ENCODE data around the gene PXMP4.
"Not testable (repeated sequence)": the region's sequence is repeated elsewhere in the genome, so short reads cannot be mapped to it uniquely, and the experiment has no call there.

Gene PXMP4

DNA sequence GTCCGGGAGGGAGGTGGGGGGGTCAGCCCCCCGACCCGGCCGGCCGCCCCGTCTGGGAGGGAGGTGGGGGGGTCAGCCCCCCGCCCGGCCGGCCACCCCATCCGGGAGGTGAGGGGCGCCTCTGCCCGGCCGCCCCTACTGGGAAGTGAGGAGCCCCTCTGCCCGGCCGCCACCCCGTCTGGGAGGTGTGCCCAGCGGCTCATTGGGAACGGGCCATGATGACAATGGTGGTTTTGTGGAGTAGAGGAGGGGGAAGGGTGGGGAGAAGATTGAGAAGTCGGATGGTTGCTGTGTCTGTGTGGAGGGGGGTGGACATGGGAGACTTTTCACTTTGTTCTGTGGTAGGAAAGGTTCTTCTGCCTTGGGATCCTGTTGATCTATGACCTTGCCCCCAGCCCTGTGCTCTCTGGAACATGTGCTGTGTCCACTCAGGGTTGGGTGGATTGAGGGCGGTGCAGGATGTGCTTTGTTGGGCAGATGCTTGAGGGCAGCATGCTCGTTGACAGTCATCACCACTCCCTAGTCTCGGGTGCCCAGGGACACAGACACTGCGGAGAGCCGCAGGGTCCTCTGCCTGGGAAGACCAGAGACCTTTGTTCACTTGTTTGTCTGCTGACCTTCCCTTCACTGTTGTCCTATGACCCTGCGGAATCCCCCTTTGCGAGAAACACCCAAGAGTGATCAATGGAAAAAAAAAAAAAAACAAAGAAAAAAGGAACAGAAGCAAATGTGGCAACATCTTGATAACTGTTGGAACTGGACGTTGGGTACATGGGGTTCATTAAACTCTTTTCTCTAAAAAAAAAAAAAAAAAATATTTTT is 18.3 kb downstream of the PXMP4 start:
- no peak for DNase-seq

DNA sequence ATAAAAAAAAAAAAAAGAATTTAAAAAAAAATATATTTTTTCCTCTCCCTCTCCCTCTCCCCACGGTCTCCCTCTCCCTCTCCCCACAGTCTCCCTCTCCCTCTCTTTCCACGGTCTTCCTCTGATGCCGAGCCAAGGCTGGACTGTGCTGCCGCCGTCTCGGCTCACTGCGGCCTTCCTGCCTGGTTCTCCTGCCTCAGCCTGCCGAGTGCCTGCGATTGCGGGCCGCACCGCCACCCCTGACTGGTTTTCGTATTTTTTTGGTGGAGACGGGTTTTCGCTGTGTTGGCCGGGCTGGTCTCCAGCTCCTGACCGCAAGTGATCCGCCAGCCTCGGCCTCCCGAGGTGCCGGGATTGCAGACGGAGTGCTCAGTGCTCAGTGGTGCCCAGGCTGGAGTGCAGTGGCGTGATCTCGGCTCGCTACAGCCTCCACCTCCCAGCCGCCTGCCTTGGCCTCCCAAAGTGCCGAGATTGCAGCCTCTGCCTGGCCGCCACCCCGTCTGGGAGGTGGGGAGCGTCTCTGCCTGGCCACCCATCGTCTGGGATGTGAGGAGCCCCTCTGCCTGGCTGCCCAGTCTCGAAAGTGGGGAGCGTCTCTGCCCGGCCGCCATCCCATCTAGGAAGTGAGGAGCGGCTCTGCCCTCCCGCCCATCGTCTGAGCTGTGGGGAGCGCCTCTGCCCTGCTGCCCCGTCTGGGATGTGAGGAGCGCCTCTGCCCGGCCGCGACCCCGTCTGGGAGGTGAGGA is 19.2 kb downstream of the PXMP4 start:
- DNase-seq: not testable (repeated sequence)

DNA sequence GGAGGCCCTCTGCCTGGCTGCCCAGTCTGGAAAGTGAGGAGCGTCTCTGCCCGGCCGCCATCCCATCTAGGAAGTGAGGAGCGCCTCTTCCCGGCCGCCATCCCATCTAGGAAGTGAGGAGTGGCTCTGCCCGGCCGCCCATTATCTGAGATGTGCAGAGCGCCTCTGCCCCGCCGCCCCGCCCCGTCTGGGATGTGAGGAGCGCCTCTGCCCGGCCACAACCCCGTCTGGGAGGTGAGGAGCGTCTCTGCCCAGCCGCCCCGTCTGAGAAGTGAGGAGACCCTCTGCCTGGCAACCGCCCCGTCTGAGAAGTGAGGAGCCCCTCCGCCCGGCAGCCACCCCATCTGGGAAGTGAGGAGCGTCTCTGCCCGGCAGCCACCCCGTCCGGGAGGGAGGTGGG is 21.1 kb downstream of the PXMP4 start:
- not testable (repeated sequence) for DNase-seq

DNA sequence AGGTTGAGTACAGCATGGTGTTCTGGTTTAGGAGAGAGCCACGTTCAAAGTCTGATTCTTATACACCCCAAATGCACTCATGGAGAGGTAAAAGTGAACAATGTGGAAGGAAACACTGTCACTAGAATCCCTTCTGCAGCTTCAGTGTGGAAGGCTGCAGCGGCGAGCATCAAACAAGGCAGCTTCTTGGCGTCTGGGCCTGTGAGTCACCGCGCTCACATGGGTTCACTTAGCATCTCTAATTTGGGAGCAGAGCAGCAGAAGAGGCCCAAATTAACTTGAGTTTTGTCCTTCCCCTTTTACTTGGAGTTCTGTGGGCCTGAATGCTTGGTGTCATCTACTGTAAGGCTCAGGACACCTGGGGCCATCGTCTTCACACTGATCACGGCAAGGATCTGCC is 23.0 kb downstream of the PXMP4 start:
- peak; percentile 68 for DNase-seq

DNA sequence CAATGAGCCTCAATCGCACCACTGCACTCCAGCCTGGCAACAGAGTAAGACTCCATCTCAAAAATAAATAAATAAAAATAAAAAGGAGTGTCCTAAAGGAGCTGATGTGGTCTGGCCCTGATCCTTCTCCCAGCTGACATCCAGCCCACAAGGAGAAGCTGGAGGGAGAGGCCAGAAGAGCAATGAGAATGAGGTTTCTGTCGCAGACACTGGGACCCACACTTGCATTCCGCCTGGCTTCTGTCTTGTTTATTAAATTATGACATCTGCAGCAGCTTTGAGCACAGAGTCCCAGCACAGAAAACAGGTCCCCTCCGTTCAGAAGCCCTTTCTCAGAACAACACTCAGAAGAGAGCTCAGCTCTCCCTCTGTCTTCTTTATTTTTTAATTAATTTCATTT is 23.7 kb downstream of the PXMP4 start:
- DNase-seq: no peak

- no peak for DNase-seq
These were observed 25.5 kb downstream of the PXMP4 start for GRCh38 chr20:33694639-33695012.

DNA sequence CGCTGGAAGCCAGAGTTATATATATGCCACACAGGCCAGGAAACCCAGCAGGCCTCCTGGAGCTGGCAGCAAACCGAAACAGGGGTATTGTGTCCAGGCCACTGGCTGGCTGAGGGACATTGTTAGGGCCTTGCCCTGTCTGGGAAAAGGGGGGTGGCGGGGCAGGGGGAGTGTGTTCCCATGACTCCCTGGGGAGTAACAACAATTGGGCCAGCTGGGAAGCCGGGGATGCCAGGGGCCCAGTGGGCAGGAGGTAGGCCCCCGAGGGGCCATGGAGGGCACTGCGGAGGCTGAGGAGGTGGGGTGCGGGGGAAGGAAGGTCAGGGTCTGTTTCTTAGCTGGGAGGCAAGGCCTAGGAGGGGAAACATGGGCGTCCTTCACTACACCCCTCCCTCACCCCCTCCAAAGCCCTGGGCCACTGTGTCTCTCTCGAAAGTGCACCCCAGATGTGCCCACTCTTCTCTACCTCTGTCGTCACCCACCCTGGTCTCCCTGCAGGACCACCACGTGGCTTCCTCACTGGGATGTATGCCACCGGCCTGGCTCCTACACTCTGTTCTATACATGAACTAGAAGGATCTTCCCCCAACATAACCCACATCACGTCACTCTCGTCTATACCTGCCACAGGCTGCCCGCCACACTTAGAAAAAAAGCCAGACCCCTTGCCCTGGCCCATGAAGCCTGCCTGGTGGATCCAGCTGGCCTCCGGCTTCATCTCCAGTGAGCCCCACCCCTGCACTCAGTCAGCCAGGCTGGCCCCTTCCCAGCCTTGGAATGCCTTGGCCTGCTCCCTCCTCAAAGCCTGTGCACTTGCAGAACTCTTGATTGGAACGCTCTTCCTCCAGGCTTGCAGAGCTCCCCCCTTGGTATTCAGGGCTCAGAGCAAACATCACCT is 26.1 kb downstream of the PXMP4 start:
- DNase-seq: no peak

DNA sequence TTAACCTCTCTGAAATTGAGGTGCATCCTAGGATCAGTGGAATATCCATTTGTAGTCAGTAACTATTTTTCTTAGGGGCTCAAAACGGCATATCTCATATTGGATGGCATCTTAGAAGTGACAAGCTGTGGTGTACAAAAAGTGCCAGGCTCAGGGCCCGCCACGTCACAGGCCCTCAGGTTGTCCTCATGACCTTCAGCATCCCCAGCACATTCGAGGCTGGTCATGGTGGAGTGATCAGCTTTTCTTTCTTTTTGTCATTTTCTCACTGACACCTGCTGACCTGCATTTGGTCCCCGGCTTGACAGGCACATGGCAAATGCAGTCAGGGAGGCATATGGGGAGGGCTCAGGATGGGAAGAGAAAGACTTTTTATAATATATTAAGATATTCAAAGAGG is 26.8 kb downstream of the PXMP4 start:
- DNase-seq: no peak

DNA sequence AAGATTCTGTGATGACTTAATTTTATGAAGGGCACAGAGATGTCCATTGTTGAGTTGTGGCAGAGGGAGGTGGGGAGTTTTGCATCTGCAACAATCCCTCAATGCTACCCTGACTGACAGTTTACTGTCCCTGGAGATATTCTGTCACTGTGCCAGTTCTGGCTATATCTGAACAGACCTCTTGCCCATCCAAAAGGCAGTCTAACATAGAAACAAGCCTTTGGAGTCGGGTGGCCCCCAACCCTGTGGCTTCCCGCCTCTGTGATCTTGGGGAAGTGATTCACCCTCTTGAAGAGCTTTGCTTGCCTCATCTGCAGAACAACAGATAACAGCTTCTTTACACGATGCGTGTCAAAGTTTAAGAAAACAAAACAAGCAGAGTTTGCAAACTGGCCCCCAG is 30.1 kb downstream of the PXMP4 start:
- peak; percentile 44 for DNase-seq

DNA sequence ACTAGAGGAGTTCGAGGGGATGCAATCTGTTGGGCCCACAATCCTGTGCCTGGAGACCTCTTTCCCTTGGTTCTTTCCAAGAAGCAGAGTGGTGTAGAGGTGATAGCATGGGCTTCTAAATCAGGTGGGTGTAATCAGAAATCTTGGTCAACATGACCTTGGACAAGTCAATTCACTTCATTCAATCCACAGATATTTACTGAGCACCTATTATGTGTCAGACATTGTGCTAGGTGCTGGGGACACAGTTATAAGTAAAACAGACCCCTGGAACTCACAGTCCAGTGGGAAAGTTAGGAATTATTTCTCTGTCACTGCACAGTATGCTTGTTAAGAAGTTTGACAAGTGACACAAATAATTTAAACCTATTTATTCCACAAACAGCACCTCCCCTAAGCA is 30.6 kb downstream of the PXMP4 start:
- no peak for DNase-seq

DNA sequence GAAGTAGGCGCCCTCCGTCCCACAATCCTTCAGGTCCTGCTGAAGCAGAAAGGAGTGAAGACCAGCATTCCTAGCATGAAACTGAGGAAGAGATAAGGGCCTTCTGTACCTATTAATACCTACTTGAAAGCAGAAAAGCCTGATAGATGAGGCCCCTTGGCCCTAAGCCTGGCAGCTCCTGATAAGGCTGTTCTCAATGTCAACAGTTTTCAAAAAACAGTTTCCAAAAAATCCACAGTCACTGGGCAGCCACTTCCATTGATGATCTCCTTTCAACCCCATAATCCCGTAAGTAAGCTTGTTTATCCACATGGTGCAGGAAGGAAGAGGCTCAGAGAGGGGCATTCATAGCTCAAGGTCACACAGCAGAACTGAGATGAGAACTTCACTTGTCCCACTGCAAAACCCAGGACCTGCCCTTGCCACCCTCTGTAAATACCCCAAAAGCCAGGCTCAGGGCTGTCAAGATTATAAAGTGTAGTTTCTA is 31.1 kb downstream of the PXMP4 start:
- no peak for DNase-seq

DNA sequence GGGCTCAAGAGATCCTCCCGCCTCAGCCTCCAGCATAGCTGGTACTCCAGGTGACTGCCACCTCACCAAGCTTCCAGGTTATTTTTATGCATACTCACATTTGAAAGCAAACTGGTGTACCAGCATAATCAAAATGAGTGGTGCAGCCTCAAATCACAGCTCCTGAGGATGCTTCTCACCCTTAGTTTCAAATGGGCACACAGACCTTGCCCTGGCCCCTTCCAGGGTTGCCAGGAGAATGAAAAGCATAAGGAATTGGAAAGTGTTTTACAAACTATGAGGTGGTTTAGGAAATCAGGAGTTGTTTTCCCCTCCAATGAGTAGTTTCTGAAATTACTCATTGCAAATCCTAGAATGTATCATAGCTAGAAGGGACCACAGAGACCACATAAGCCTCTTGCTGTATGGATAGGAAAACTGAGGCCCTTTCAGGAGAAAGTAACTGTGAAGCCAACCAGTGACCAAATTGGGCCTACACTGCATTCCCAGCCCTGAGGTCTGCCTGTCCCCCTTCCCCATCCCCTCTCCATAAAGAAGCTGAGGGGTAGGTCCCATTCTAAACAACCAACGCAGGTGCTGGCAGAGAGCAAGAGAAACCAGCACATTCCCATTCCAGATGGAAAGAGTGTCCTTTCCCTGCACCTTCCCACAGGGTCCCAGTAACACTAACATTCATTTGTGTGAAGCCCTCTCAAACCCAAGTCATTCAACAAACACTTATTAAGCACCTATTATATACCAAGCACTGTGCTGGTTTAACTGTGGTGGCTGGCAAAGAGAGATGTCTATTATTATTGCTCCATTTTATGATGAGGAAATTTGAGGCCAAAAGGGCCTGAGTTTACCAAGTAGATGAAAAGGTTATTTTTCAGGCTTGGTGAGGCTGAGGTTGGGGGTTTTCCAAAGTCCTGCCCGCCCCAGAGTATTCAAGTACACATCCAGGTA is 31.8 kb downstream of the PXMP4 start:
- DNase-seq: no peak

- DNase-seq: peak; percentile 17
These were observed 32.7 kb downstream of the PXMP4 start for GRCh38 chr20:33687370-33687915.

DNA sequence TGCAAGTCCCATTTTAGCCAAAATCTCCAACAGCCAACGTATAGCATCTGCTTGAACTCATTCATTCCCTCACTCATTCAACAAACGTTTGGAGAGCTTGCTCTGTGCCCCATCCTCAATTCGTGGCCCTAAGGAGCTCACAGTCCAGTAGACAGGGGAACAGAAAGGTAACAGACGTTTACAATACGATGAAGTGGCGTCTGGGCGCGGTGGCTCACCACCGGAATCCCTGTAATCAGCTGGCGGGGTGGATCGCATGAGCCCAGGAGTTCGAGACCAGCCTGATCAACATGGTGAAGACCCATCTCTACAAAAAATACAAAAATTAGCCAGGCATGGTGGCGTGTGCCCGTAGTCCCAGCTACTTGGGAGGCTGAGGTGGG is 33.1 kb downstream of the PXMP4 start:
- DNase-seq: no peak

GRCh38 chr20:33686100-33686983 is 33.8 kb downstream of the PXMP4 start, which contains the start of gene E2F1:
Gene E2F1, minus strand, starts transcription at chr20:33686385. Its CDS starts 121 bp downstream, at chr20:33686264.
- DNase-seq: peak; percentile 94

GRCh38 chr20:33685328-33686099 is 34.6 kb downstream of the PXMP4 start:
- DNase-seq: peak; percentile 31

- no peak for DNase-seq
These were observed 35.4 kb downstream of the PXMP4 start for GRCh38 chr20:33684533-33685327.

DNA sequence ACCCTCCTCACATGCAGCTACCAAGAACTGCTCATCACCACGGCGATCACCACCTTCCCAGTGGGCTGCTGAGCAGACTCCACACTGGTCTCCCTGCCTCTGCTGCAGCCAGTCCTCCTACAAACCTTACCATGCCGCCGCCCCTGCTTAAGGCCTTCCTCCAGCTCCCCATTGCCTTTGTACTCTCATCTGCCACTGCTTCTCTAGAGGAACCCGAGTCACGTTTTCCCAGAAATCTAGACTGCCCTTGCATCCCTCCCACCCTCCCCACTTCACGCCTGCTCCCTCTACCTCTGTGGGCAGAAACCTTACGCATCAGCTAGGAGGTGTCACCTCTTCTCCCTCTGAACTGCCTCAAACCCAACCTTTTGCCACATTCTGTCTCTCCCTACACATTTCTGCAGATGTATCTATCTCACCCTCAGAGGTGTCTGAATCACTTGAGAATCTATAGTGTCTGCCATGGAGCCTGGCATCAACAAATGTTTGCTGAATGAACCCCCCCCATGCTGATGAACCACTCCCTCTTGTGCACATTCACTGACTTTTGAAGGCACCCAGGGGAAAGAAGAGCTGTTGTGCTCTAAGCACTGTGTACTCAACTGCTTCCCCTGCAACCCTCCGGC is 38.3 kb downstream of the PXMP4 start:
- DNase-seq: no peak
